GDM1 (cell line): Measurements from ENCODE around the gene FBXO2.
"Not testable (repeated sequence)": the region's sequence is repeated elsewhere in the genome, so short reads cannot be mapped to it uniquely, and the experiment has no call there.

ENCODE experiments used
- DNase-seq: peaks from one replicate; lab custom pipeline; 2025; lab: John Stamatoyannopoulos, UW

The FBXO2 gene

DNA sequence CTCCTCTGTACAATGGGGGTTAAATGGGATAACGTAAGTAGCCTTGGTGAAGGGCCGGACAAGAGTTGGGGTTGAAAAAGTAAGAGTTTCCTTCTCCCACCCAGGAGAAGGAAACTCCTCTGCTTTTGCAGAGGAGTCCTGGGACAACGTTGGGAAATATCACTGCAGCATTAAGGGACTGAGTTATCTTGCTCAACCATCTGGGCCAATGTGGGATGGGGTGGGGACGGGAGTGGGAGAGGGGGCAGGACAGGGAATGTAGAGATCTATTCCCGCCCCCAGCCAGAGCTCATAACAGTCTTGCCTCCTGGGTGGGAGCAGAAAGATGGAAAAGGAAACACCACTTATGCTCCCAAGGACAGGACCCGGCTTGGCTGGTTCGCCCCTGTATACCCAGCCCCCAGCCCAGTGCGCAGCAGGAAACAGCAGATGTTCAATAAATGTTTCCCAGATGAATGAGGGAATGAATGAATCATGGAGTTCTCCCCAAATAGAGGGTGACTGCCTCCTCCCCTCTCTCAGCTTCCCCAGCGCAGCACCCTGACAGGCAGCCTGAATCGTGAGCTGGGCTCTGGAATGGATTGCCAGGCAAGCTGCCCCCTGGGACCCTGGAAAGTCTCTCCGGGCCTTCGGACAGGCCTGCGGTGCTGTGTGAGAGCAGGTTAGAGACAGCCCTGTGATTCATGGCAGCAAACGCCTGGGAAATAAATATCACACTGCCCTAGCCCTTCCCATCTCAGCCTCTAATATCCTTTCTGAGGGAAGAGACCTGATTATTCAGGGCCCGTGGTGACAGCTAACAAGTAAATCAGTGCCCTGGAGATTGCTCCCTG, 24.8 kb downstream of the FBXO2 start:
- no peak for DNase-seq

DNA sequence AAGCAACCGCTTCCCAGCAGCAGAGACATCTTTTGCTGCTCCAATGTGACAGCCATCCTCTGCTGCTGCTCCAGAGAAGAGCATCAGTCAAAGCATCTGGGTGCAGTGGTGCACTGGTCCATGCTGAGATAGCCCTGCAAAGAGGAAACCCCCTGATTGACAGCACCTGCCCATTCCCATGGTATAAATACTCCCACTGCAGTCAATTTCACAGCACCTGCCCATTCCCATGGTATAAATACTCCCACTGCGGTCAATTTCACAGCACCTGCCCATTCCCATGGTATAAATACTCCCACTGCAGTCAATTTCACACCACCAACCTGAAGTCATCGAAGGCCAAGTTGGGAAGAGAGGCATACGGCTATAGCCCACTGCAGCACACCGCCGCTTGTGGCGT, 25.5 kb downstream of the FBXO2 start:
- no peak for DNase-seq

DNA sequence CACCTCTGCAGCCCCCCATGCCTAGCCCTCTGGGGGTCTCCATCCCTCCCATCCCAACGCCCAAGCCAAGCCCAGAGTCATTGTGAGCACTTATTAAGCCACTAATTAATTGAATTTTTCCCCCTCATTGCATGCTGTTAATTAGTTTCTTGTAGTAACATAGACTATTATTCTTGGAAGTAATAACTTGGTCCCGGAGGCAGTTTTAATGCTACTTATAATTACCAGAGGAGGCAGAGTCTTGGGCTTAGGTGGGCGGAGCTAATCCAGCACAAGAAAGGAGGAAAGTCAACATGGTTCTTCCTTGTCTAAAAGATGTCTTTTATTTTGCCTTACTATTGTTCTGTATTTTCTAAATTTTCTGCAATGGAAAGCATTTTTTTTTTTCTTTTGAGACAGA, 27.7 kb downstream of the FBXO2 start:
- DNase-seq = no peak

DNA sequence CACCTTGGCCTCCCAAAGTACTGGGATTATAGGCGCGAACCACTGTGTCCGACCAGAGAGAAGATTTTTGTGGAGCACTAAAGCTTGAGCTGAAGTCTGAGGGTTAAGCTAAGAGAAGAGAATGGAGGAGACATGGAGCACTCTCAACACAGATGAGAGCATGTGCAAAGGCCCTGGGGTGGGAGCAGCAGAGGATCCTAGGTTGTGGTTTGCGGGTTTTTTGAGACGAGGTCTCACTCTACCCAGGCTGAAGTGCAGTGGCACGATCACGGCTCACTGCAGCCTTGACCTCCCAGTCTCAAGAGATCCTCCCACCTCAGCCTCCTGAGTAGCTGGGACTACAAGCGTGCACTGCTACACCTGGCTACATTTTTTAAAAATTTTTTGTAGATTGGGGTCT, 30.5 kb downstream of the FBXO2 start:
- no peak for DNase-seq

DNA sequence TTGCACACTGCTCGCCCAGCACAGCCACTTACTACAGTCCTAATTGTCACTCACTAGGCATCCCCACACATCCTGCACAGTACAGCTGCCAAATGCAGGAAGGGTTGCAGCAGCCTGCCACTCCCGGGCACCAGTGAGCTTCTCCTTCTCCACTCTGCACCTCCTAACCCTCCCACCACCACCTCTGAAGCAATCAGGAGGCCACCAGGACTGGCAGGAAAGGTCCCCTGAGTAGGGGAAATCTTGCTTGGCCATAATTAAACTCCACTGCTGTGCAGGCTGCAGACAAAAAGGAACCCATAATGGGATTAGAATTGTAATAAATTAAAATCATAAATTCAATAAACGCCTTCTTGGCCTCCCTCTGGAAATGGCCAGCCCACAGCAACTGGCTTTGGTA, 31.8 kb downstream of the FBXO2 start:
- DNase-seq = no peak

DNA sequence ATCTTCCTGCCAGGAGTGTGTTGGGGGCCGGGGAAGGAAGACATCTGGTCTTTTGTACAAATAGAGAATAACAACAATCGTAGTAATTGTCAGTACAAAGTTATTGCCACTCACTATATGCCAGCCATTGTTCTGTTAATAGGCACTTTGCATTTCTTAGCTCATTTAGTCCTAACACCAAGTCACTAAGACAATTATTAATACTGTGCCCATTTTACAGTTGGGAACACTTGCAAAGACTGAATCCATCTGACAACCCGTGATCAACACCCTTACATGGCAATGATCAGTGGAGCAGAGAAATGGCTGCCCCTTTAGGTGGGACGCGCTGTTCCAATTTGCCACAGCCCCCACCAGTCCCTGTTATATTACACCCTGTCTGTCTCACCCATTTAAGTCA, 33.3 kb downstream of the FBXO2 start:
- no peak for DNase-seq

DNA sequence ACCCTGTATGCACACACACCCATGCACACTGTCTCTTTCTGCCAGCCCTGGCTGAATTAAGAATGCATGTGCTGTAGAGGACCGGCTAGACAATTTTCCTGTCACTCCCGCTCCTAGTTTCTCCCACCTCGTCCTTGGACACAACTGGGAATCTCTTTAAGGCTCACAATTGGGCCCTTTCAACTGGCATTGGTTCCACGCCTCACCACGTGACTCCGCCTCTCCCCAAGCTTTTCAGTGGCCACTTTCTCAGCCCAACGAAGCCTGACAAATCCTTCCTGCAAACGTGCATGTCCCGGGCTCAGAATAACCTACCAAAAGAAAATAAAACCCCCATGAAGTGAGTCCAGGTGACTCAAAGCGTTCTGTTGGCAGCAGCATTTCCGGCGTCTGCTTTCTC, 33.8 kb downstream of the FBXO2 start:
- DNase-seq = no peak

DNA sequence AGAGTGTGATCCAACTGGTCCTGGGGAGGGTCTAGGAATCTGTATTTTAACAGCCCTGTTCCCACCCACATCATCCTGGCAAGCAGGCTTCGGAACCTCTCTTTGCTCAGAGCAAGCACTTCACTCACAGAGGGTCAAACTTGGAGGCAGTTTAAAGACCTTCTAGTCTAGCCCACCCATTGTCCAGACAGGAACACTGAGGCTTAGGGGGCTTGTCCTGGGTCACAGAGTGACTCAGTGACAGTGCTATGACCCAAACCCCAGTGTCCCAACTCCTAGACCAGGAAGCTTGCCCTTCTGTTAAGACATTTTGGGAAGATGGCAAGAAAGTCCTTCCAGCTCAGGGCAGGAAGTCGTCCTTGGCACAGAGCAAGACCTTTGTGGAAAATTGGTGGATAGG, 36.5 kb downstream of the FBXO2 start:
- no peak for DNase-seq

DNA sequence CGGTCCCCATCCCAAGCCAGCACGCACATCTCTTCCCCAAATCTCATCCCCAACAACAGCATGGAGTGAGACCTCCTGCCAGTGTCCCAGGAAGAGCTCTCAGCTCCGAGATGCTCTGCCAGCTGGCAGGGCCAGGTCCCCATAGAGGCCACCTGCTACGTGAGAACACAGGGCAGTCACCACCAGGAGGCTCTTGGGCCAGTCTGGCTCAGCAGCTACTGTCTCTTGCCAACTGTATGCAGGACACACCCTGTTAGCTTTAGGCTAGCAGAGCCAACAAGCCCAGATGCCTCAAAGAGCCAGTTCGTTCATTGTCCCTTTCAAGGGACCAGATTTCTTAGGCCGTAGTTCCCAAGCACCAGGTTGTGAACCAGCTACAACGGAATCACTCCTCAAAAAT, 36.9 kb downstream of the FBXO2 start:
- no peak for DNase-seq

DNA sequence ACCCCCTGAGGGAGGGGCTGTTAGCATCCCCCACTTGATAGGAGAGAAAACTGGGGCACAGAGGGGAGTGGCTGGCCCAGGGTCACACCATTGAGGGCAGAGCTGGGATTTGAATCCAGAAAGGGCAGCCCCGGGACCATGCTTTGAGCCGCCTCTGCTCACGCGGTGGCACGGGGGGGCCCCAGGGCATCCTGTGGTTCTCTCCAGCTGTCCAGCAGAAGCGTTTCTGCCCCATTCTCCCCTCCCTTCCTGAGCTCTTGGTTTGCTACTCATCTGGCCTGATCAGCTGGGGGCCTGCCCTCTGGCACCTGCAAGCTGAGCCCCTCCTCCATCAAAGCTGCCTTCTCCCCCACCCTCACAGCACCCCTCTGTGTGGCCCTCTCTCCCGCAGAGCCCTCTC, 37.5 kb downstream of the FBXO2 start:
- no peak for DNase-seq

DNA sequence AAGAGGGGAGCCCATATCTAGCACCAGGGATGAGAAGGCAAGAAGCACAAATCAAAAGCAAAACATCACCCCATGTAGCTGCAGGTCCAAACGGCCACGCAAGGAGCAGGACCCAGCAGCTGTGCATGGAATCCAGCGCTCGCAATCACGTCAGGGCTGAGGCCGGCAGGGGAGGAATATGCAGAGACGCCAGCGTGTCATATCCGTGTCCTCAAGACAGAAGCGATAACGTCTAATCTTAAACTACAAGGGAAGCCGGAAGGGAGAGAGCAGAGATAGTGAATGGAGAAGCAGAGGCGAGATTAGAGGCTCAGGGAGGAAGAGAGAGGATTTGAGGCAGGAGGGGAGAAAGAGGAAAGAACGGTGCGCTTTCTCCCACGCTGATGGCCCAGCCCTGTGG, 39.1 kb downstream of the FBXO2 start:
- no peak for DNase-seq

DNA sequence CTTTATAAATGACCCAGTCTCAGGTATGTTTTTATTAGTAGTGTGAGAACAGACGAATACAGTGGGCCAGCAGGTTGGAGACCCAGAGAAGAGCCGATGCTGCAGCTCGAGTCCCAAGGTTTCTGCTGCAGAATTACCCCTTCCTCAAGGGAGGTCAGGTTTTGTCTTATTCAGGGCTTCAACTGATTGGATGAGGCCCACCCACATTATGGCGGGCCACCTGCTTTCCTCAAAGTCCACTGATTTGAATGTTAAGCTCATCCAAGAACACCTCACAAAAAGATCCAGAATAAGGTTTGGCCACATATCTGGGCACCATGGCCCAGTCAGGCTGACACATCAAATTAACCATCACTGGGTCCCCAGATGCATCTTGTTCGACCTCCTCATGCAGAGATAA, 40.9 kb downstream of the FBXO2 start:
- no peak for DNase-seq

DNA sequence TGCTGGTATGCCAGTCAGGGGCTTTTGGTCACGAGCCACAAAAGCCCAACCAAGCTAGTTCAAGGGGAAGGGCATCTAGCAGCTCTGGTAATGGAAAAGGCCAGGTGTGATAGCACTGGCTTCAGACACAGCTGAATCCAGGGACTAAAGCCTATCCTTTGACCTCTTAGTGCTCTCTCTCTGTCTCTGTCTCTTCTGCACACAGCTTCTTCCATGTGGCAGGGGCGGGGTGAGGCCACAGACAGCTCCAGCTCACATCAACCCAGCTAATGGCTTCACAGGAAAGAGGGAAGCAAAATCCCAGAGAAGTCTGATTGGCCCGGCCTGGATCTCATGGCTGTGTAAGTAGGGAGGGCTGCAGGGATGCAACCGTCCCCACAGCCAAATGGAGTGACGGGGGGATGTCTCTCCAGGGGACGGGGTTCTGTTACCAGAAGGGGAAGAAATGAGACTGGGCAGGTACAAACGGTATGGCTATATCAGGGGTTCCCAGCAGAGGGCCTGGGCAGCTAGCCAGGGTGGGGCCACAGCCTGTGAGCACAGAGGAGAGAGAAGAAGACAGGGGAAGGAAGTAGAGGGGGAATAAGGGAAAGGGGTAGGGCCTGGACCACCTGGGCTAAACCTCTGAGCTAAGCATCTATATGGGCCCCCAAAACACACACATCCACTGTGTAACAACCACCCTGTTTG, 42.4 kb downstream of the FBXO2 start:
- DNase-seq = no peak

DNA sequence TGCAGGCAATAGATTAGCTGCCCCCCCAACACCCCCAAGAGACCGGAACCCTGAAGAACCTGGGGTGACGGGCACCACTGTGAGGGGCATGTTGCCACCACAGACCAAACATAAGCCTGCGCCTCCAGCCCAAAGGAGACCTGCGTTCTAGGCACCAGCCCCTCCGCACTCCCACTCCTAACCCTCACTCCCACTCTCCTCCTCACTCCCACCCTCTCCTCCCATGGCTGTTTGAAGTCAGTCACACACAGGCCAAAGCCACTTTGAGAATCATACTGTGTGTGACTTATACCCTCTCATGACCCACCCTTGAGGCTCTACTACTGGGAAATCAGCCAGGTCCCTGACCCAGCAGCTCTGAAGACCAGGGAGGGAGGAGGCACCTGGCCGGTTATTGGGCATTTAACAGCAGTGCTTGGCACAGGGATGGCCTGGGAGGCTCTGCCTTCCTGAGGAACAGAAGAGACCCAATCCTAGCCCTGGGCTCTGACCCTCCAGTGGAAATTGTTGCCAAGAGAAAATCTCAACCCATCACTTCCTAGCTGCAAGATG, 43.5 kb downstream of the FBXO2 start:
- no peak for DNase-seq

DNA sequence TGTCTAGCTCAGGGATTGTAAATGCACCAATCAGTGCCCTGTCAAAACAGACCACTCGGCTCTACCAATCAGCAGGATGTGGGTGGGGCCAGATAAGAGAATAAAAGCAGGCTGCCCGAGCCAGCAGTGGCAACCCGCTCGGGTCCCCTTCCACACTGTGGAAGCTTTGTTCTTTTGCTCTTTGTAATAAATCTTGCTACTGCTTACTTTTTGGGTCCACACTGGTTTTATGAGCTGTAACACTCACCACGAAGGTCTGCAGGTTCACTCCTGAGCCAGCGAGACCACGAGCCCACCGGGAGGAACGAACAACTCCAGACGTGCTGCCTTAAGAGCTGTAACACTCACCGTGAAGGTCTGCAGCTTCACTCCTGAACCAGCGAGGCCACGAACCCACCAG, 44.9 kb downstream of the FBXO2 start:
- DNase-seq = not testable (repeated sequence)

DNA sequence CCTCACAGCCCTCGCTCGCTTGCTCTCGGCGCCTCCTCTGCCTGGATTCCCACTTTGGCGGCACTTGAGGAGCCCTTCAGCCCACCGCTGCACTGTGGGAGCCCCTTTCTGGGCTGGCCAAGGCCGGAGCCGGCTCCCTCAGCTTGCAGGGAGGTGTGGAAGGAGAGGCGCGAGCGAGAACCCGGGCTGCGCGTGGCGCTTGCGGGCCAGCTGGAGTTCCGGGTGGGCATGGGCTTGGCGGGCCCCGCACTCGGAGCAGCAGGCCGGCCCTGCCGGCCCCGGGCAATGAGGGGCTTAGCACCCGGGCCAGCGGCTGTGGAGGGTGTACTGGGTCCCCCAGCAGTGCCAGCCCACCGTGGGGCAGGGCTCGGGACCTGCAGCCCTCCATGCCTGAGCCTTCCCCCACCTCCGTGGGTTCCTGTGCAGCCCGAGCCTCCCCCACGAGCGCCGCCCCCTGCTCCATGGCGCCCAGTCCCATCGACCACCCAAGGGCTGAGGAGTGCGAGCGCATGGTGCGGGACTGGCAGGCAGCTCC, 45.6 kb downstream of the FBXO2 start:
- not testable (repeated sequence) for DNase-seq

DNA sequence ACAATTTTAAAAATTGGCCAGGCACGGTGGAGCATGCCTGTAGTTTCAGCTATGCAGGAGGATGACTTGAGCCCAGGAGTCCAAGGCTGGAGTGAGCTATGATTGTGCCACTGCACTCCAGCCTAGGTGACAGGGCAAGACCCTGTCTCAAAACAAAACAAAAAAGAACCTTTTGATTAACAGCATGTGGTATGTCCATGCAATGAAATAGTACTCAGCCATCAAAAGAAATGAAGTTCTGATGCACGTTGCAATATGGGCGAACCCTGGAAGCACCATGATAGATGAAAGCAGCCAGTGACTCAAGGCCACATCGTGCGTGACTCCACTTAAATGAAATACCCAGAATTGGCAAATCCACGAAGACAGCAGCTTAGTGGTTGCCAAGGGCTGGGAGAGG, 47.5 kb downstream of the FBXO2 start:
- no peak for DNase-seq

DNA sequence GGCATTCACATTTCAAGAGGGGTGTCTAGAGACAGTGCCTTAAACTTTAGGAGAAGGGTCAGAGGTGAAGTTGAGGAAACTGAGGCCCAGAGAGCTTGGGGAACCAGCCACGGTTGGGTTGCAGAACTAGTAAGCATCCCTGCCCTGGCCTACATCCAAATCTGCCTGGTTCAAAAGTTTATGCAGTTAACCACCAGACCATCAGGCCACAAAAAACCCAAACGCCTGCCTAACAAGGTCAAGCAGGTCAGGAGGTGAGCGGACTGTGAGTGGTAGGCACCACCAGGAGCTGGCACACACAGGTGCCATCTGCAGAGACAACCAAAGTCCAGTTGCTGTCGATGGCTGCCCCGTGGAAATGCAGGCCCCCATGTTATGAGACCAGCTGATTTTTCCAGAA, 51.2 kb downstream of the FBXO2 start:
- DNase-seq = no peak

DNA sequence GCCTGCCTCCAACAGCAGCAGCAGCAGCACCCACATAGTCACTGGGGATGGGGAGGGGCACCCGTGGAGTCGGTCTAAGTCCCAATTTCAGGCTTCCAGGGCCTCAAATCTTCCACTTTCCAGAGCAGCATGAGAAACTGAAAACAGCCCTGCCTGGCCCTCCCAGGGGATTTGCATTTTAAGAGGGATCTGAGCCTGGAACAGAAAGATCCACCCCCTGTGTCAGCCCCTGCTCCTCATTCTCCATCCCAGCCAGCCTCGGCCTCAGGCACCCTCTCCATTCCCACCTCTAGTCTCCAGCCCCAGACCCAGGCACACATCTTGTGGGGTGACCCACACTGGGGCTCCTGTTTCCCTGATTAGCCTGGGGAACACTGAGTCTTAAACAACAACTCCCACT, 51.8 kb downstream of the FBXO2 start:
- no peak for DNase-seq

DNA sequence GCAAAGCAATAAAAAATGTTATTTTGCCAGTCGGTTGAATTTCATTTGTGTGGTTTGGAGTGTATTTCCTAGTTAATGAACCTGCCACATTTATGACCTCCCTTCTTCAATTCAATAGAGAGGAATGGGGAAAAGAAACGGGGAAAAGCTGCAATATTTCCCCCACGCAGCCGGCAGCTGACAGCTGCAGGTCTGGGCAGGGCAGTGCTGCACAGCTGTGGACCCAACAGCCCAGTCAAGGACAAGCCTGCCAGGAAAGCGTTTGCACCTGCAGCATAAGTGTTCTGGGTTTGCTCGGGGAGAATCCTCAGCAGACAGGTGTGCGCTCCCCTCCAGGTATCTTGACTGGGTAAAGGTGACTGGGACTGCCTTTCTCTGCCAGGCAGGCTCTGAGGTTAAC, 53.4 kb downstream of the FBXO2 start:
- DNase-seq = no peak

DNA sequence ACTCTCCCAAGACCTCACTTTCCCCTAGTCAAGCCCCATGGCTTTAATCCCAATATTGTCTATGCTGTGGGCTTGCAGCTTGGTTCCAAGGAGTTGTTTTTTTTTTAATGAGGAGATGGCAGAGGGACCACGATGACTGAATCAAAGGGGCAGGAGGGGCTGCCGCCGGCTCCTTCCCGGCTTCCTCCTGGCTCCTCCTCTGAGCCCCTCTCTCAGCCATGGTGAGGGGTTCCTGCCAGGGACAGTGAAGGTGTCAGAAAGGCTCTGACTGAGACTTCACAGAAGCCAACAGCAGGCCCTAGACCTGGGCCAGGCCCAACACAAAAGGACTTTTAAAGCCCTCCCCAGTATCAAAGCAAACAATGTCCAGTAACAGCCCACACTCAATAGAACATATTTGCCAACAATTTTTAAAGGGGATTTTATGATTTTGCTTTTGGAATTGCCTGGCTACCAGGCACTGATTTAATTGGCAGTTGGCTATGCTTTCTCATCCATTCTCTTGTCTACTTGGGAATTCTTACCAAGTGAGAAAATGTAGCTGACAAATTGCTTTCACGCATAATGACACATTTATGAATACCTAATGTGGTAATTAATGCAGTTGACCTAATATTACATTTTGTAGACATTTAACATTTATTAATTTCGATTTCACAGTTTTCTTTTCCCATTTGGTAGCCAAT, 54.2 kb downstream of the FBXO2 start:
- DNase-seq = no peak

DNA sequence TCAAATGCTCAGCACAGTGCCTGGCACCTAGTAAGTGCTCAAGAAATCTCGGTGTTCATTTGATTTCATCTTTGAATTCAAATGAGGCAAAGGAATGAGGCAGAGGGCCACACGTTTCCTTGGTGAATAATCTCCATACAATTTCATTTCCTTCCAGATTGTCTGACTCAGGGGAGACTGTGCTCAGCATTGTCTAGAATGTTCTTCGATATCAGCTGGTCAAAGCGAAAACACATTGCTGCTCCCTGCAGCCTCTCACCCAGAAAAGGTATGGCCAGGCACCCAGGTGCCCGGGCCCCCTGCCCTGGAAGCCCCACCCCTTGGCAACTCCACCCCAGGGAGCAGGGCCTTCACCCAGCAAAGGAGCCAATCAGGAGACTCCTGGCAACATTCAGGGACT, 55.8 kb downstream of the FBXO2 start:
- no peak for DNase-seq
